ENCODE data around the gene ITGAE.

DNA sequence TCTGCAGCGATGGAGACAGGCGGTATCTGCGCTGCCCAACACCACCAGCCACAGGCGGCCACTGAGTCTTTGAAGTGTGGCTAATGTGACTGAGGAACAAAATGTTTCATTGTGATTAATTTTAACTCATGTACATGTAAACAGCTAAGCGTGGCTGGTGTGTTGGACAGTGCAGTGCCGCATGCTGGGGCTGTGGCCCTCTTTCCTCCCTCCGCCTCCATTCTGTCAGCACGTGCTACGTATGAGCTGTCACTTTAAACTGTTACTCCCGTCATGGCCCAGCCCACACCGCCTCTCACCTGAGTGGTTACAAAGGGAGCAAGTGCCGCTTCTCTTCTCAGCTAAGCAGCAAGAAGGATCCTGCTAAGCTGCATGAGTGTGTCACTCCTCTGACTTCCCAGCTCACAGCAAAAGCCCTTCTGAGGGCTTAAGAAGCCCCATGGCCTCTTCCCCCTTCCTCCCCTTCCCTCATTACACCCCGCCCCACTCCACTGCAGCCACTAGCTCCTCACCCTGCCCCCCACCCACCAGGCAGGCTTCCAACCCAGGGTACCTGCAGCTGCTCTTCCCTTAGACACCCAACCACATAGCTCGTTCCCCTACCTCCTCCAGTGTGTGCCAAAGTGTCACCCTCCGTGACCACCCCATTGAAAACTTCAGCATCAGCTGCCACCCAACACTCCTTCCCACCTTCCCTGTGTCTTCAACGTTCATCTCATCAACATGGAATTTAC lies 62.3 kb downstream of the ITGAE start:
- TF ChIP-seq, protein P1, sequence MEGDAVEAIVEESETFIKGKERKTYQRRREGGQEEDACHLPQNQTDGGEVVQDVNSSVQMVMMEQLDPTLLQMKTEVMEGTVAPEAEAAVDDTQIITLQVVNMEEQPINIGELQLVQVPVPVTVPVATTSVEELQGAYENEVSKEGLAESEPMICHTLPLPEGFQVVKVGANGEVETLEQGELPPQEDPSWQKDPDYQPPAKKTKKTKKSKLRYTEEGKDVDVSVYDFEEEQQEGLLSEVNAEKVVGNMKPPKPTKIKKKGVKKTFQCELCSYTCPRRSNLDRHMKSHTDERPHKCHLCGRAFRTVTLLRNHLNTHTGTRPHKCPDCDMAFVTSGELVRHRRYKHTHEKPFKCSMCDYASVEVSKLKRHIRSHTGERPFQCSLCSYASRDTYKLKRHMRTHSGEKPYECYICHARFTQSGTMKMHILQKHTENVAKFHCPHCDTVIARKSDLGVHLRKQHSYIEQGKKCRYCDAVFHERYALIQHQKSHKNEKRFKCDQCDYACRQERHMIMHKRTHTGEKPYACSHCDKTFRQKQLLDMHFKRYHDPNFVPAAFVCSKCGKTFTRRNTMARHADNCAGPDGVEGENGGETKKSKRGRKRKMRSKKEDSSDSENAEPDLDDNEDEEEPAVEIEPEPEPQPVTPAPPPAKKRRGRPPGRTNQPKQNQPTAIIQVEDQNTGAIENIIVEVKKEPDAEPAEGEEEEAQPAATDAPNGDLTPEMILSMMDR (conservative IDR thresholded peaks at IDR 0.05; ENCODE audit: low read depth, low read length) = no peak
- no peak for TF ChIP-seq EZH2 (IDR thresholded peaks at IDR 0.05; ENCODE audit: borderline replicate concordance, low read depth, low read length, poor library complexity, severe bottlenecking)

Data from A673 (cell line).